SK-N-SH (cell line): Measurements from ENCODE around the gene FRS2. TPM values are rescaled to one million over a fixed set of nuclear protein-coding genes. Genes with fewer than 3 reads are reported as not detected.

Experiments used
- CTCF ChIA-PET: fragments of 300-600, 350-600 bp; formaldehyde crosslinking; extraction: SDS; loops from one replicate; lab custom pipeline; 2021; lab: Yijun Ruan, JAX
- POLR2A ChIA-PET: fragments of 350-600 bp; sonication (Branson Sonifier 250); formaldehyde crosslinking; extraction: SDS; loops from one replicate; lab custom pipeline; 2020; ENCODE audit warnings: antibody characterized with exemption, inconsistent platforms; lab: Yijun Ruan, JAX
- DNase-seq: peaks from one replicate; pipeline ENCODE4 v3.0.0; 2012
- H2AFZ ChIP-seq: fragments of 200-600 bp; sonication (generic); 2 replicates; pipeline ENCODE4 v1.8.1; 2016; ENCODE audit warnings: antibody characterized with exemption, mild to moderate bottlenecking, low read depth
- H3F3A ChIP-seq: fragments of 200-600 bp; sonication (generic); replicated peaks from 2 replicates; pipeline ENCODE3; 2016; ENCODE audit warnings: antibody characterized with exemption, mild to moderate bottlenecking; ENCODE audit not compliant: insufficient read depth
- H3K27ac ChIP-seq, 2 experiments: fragments of 200-500 bp in 1 of 2; fragments of 200-600 bp in 1 of 2; sonication (Bioruptor generic) in 1 of 2; sonication (generic), shearing (Covaris generic) in 1 of 2; 2 replicates each; pipeline versions ENCODE4 v1.5.1 to v1.6.1; 2014 to 2016; ENCODE audit warnings: low read depth in 2 of 2, inconsistent platforms in 1 of 2, low read length in 1 of 2, mild to moderate bottlenecking in 1 of 2, mixed read lengths in 1 of 2
- H3K27me3 ChIP-seq: fragments of 200-600 bp; sonication (generic), shearing (Covaris generic); 2 replicates; pipeline ENCODE4 v1.6.1; 2016; ENCODE audit warnings: mixed run types; ENCODE audit not compliant: insufficient read depth
- H3K36me3 ChIP-seq, 2 experiments: fragments of 200-500 bp in 1 of 2; fragments of 200-600 bp in 1 of 2; sonication (Bioruptor generic) in 1 of 2; sonication (generic) in 1 of 2; replicated peaks in 1 of 2; 2 replicates each; pipeline versions ENCODE3 to v1.5.1; 2014 to 2016; ENCODE audit warnings: low read length in 1 of 2, mild to moderate bottlenecking in 1 of 2; ENCODE audit not compliant: insufficient read depth in 2 of 2, control insufficient read depth in 1 of 2
- H3K4me1 ChIP-seq, 2 experiments: fragments of 200-500 bp in 1 of 2; fragments of 200-600 bp in 1 of 2; sonication (Bioruptor generic) in 1 of 2; sonication (generic), shearing (Covaris generic) in 1 of 2; 2 replicates each; pipeline versions ENCODE4 v1.5.1 to v1.6.1; 2014 to 2016; ENCODE audit warnings: low read depth in 1 of 2, low read length in 1 of 2, mixed run types in 1 of 2; ENCODE audit not compliant: insufficient read depth in 2 of 2, control insufficient read depth in 1 of 2
- H3K4me2 ChIP-seq: fragments of 200-600 bp; sonication (generic), shearing (Covaris generic); 2 replicates; pipeline ENCODE4 v1.6.1; 2017; ENCODE audit warnings: mixed run types
- H3K4me3 ChIP-seq, 2 experiments: fragments of 200-500 bp in 1 of 2; fragments of 200-600 bp in 1 of 2; sonication (Bioruptor generic) in 1 of 2; sonication (generic), shearing (Covaris generic) in 1 of 2; 2 replicates each; pipeline versions ENCODE4 v1.5.1 to v1.8.1; 2014 to 2016; ENCODE audit warnings: low read depth in 2 of 2, inconsistent platforms in 1 of 2, low read length in 1 of 2, mild to moderate bottlenecking in 1 of 2, mixed read lengths in 1 of 2, moderate library complexity in 1 of 2
- H3K79me2 ChIP-seq: fragments of 200-600 bp; sonication (generic); 2 replicates; pipeline ENCODE4 v1.8.1; 2017; ENCODE audit warnings: mild to moderate bottlenecking; ENCODE audit not compliant: insufficient read depth
- H3K9ac ChIP-seq: fragments of 200-600 bp; sonication (generic); 2 replicates; pipeline ENCODE4 v1.6.1; 2017; ENCODE audit warnings: mixed run types
- H3K9me2 ChIP-seq: fragments of 200-600 bp; sonication (generic); 2 replicates; pipeline ENCODE4 v1.6.1; 2017; ENCODE audit warnings: mixed run types
- H3K9me3 ChIP-seq: fragments of 200-600 bp; sonication (generic); 2 replicates; pipeline ENCODE4 v1.6.1; 2017; ENCODE audit warnings: mixed run types, mild to moderate bottlenecking, moderate library complexity
- H4K20me1 ChIP-seq: fragments of 200-600 bp; sonication (generic); 2 replicates; pipeline ENCODE4 v1.6.1; 2017; ENCODE audit warnings: mild to moderate bottlenecking, mixed run types; ENCODE audit not compliant: insufficient read depth
- EZH2phosphoT487 ChIP-seq: fragments of 200-600 bp; sonication (generic); IDR thresholded peaks from 2 replicates; pipeline ENCODE4 v1.6.1; 2017; ENCODE audit warnings: low read depth, mixed run types, mild to moderate bottlenecking, antibody characterized with exemption, moderate library complexity, borderline replicate concordance
- GABPA ChIP-seq: IDR thresholded peaks from 2 replicates; pipeline ENCODE4 v1.4.0; 2012; ENCODE audit warnings: low read depth, mild to moderate bottlenecking
- MXI1 ChIP-seq: IDR thresholded peaks from 2 replicates; pipeline ENCODE4 v1.6.1; 2012; ENCODE audit warnings: mild to moderate bottlenecking, low read depth, low read length, improper control_type of control experiment
- RAD21 ChIP-seq: IDR thresholded peaks from 2 replicates; pipeline ENCODE4 v1.6.1; 2012; ENCODE audit warnings: mild to moderate bottlenecking, low read length
- RFX5 ChIP-seq: IDR thresholded peaks from 2 replicates; pipeline ENCODE4 v1.6.1; 2012; ENCODE audit warnings: mild to moderate bottlenecking, improper control_type of control experiment, low read length
- SMC3 ChIP-seq: IDR thresholded peaks from 2 replicates; pipeline ENCODE4 v1.6.1; 2012; ENCODE audit warnings: low read depth, low read length, improper control_type of control experiment
- TAF1 ChIP-seq: IDR thresholded peaks from 2 replicates; pipeline ENCODE4 v1.6.1; 2012; ENCODE audit warnings: low read depth, mild to moderate bottlenecking, low read length, moderate library complexity, borderline replicate concordance
- TCF12 ChIP-seq: IDR thresholded peaks from 2 replicates; pipeline ENCODE4 v1.4.0; 2012
- TEAD4 ChIP-seq: IDR thresholded peaks from 2 replicates; pipeline ENCODE4 v1.4.0; 2012; ENCODE audit warnings: mild to moderate bottlenecking, borderline replicate concordance; ENCODE audit not compliant: insufficient read depth
- YY1 ChIP-seq: IDR thresholded peaks from 2 replicates; pipeline ENCODE4 v1.4.0; 2012; ENCODE audit warnings: low read depth, mild to moderate bottlenecking
- WGBS: methylation state at CpG from one replicate; pipeline ENCODE4 v1.1.6; 2017; ENCODE audit warnings: low lambda C conversion rate; 5-methylcytosine and 5-hydroxymethylcytosine counted together
- polyA plus RNA-seq, 3 experiments: library from polyadenylated mRNA; depleted of rRNA; stranded (reverse); fragments of >200 nt; gene quantifications; 2 replicates each; pipeline ENCODE4 v1.2.3, GENCODE V29; 2012
- TF ChIP-seq, protein P1 (sequence below): fragments of 150-350 bp; IDR thresholded peaks from 2 replicates; pipeline ENCODE4 v1.6.1; 2016; ENCODE audit warnings: mild to moderate bottlenecking, low read depth, low read length
- TF ChIP-seq, protein P2 (sequence below): IDR thresholded peaks from 2 replicates; pipeline ENCODE4 v1.4.0; 2012; ENCODE audit warnings: low read depth, borderline replicate concordance
- TF ChIP-seq, protein P3 (sequence below): IDR thresholded peaks from 2 replicates; pipeline ENCODE4 v1.6.1; 2012; ENCODE audit warnings: mild to moderate bottlenecking, low read depth, low read length, moderate library complexity

FRS2 gene
- polyA plus RNA-seq, 1 of the 3 experiments (the other 2 are of a cell fraction), result 7.1 TPM

DNA sequence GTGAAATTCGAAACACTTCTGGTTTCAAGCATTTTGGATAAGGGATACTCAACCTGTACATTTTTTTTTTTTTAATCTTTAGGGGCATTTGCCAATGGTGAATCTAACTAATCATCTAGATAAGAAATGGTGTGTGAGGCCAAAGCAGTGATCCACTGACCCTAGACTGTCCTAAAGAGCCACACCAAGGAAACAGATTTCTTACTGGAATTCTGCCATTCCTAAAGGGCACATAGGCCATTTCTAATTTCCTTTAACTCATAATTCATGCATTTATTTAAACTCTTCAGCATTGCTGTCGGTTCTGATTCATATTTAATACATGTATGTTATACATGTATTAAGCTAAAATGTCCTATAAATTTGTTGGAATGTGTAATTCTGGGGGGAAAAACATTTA is 47.2 kb downstream of the FRS2 start:
- ChIA-PET CTCF (interaction anchor here (1.7 kb wide), 1 partner anchor 54 kb away, joined by 7 read pairs; no protein-coding TSS in a partner anchor), POLR2A (no interaction called here)
- TF ChIP-seq TAF1, result no peak
- no peak for TF ChIP-seq TEAD4
- TF ChIP-seq YY1, result no peak
- TF ChIP-seq, protein P1, sequence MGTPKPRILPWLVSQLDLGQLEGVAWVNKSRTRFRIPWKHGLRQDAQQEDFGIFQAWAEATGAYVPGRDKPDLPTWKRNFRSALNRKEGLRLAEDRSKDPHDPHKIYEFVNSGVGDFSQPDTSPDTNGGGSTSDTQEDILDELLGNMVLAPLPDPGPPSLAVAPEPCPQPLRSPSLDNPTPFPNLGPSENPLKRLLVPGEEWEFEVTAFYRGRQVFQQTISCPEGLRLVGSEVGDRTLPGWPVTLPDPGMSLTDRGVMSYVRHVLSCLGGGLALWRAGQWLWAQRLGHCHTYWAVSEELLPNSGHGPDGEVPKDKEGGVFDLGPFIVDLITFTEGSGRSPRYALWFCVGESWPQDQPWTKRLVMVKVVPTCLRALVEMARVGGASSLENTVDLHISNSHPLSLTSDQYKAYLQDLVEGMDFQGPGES, result no peak
- Histone ChIP-seq H3K9me3 (peaks cover 2% of the 10 kb centered on the region; the same call in 1 of the 2 replicates), H3K27me3 (no peaks in the 10 kb centered on the region), H3K4me1 (peaks cover 10 to 12% of the 10 kb centered on the region in 2 experiments; a peak in 3 of 4 replicates), H3K36me3 (peaks cover 0 to 3% of the 10 kb centered on the region in 2 experiments), H3K79me2 (peaks cover 97% of the 10 kb centered on the region), H3K4me2 (no peak overlapping the region), H3F3A (peaks cover 12% of the 10 kb centered on the region), H3K9me2 (no peaks in the 10 kb centered on the region), H4K20me1 (peaks cover 28% of the 10 kb centered on the region), H3K4me3 (no peak overlapping the region), H3K9ac (no peak overlapping the region), H2AFZ (no peak overlapping the region), H3K27ac (no peak overlapping the region)
- 94% methylated on average over 2 of the region's 2 CpGs for WGBS
- DNase-seq, result no peak

DNA sequence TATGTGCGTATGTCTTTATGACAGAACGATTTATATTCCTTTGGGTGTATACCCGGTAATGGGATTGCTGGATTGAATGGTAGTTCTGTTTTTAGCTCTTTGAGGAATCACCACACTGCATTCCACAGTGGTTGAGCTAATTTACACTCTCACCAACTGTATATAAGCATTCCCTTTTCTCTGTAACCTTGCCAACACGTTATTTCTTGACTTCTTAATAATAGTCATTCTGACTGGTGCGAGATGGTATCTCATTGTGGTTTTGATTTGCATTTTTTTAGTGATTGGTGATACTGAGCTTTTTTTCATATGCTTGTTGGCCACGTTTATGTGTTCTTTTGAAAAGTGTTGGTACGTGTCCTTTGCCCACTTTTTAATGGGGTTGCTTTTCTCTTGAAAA is 49.7 kb downstream of the FRS2 start:
- Histone ChIP-seq H2AFZ (no peak overlapping the region), H3K9me2 (no peaks in the 10 kb centered on the region), H3K36me3 (peaks cover 0 to 3% of the 10 kb centered on the region in 2 experiments), H3K9ac (no peak overlapping the region), H3K4me1 (peaks cover 0 to 3% of the 10 kb centered on the region in 2 experiments; a peak in 1 of 4 replicates), H3K27me3 (no peaks in the 10 kb centered on the region), H3K27ac (no peak overlapping the region; a peak in 1 of 4 replicates), H4K20me1 (peaks cover 35% of the 10 kb centered on the region), H3K4me2 (no peak overlapping the region), H3K79me2 (peaks cover 97% of the 10 kb centered on the region), H3K4me3 (no peak overlapping the region)
- POLR2A ChIA-PET, result no interaction called here
- WGBS, result 83% methylated on average over 7 of the region's 7 CpGs
- no peak for DNase-seq
- TF ChIP-seq RFX5 (no peak), MXI1 (no peak), TCF12 (no peak), EZH2phosphoT487 (no peak), SMC3 (no peak), GABPA (no peak), TAF1 (no peak), RAD21 (no peak)
- TF ChIP-seq, protein P2, sequence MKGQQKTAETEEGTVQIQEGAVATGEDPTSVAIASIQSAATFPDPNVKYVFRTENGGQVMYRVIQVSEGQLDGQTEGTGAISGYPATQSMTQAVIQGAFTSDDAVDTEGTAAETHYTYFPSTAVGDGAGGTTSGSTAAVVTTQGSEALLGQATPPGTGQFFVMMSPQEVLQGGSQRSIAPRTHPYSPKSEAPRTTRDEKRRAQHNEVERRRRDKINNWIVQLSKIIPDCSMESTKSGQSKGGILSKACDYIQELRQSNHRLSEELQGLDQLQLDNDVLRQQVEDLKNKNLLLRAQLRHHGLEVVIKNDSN, result no peak
- TF ChIP-seq, protein P3, sequence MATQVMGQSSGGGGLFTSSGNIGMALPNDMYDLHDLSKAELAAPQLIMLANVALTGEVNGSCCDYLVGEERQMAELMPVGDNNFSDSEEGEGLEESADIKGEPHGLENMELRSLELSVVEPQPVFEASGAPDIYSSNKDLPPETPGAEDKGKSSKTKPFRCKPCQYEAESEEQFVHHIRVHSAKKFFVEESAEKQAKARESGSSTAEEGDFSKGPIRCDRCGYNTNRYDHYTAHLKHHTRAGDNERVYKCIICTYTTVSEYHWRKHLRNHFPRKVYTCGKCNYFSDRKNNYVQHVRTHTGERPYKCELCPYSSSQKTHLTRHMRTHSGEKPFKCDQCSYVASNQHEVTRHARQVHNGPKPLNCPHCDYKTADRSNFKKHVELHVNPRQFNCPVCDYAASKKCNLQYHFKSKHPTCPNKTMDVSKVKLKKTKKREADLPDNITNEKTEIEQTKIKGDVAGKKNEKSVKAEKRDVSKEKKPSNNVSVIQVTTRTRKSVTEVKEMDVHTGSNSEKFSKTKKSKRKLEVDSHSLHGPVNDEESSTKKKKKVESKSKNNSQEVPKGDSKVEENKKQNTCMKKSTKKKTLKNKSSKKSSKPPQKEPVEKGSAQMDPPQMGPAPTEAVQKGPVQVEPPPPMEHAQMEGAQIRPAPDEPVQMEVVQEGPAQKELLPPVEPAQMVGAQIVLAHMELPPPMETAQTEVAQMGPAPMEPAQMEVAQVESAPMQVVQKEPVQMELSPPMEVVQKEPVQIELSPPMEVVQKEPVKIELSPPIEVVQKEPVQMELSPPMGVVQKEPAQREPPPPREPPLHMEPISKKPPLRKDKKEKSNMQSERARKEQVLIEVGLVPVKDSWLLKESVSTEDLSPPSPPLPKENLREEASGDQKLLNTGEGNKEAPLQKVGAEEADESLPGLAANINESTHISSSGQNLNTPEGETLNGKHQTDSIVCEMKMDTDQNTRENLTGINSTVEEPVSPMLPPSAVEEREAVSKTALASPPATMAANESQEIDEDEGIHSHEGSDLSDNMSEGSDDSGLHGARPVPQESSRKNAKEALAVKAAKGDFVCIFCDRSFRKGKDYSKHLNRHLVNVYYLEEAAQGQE, result no peak
- TF ChIP-seq, all 33 proteins: peak for 0
- CTCF ChIA-PET, result interaction anchor here (1.1 kb wide), 1 partner anchor 51 kb away, joined by 6 read pairs; no protein-coding TSS in a partner anchor
- H3F3A ChIP-seq, result peaks cover 8% of the 10 kb centered on the region
- peaks cover 3% of the 10 kb centered on the region; the same call in 1 of the 2 replicates for H3K9me3 ChIP-seq
